HEK293 (cell line): ENCODE results near the gene INPP5B.

Experiments used
- YY1 ChIP-seq: fragments of 450-650 bp; formaldehyde crosslinking; IDR thresholded peaks from 2 replicates; pipeline ENCODE4 v1.5.1; 2018; ENCODE audit warnings: missing biosample characterization, missing genetic modification characterization
- ZBTB17 ChIP-seq: fragments of 450-650 bp; formaldehyde crosslinking; IDR thresholded peaks from 2 replicates; pipeline ENCODE4 v1.5.1; 2016; ENCODE audit warnings: missing biosample characterization, missing genetic modification characterization
- ZNF214 ChIP-seq: fragments of 450-650 bp; formaldehyde crosslinking; IDR thresholded peaks from 2 replicates; pipeline ENCODE4 v1.5.1; 2017; ENCODE audit warnings: missing biosample characterization, mild to moderate bottlenecking, missing genetic modification characterization, borderline replicate concordance
- ZNF404 ChIP-seq: fragments of 450-650 bp; formaldehyde crosslinking; IDR thresholded peaks from 2 replicates; pipeline ENCODE4 v1.5.1; 2017; ENCODE audit warnings: missing biosample characterization, missing genetic modification characterization
- ZNF416 ChIP-seq: fragments of 450-650 bp; formaldehyde crosslinking; IDR thresholded peaks from 2 replicates; pipeline ENCODE4 v1.5.1; 2016; ENCODE audit warnings: missing biosample characterization, missing genetic modification characterization
- ZNF423 ChIP-seq: fragments of 450-650 bp; formaldehyde crosslinking; IDR thresholded peaks from 2 replicates; pipeline ENCODE4 v1.5.1; 2016; ENCODE audit warnings: missing biosample characterization, missing genetic modification characterization
- ZNF544 ChIP-seq: fragments of 450-650 bp; formaldehyde crosslinking; IDR thresholded peaks from 2 replicates; pipeline ENCODE4 v1.5.0; 2017; ENCODE audit warnings: missing biosample characterization, missing genetic modification characterization
- ZNF548 ChIP-seq: fragments of 450-650 bp; formaldehyde crosslinking; IDR thresholded peaks from 2 replicates; pipeline ENCODE4 v1.5.1; 2016; ENCODE audit warnings: missing biosample characterization, missing genetic modification characterization
- ZNF571 ChIP-seq: fragments of 450-650 bp; formaldehyde crosslinking; IDR thresholded peaks from 2 replicates; pipeline ENCODE4 v1.5.0; 2017; ENCODE audit warnings: missing biosample characterization, missing genetic modification characterization
- ZNF600 ChIP-seq: fragments of 450-650 bp; formaldehyde crosslinking; IDR thresholded peaks from 2 replicates; pipeline ENCODE4 v1.5.1; 2016; ENCODE audit warnings: missing biosample characterization, missing genetic modification characterization
- ZNF677 ChIP-seq: fragments of 450-650 bp; IDR thresholded peaks from 2 replicates; pipeline ENCODE4 v1.5.0; 2018; ENCODE audit warnings: missing biosample characterization, mild to moderate bottlenecking, missing genetic modification characterization, moderate library complexity
- TF ChIP-seq, protein P1 (sequence below): fragments of 450-650 bp; formaldehyde crosslinking; IDR thresholded peaks from 2 replicates; pipeline ENCODE4 v1.5.1; 2016; ENCODE audit warnings: missing biosample characterization, missing genetic modification characterization, low read depth
- TF ChIP-seq, protein P2 (sequence below): fragments of 450-650 bp; formaldehyde crosslinking; IDR thresholded peaks from 2 replicates; pipeline ENCODE4 v1.5.1; 2016; ENCODE audit warnings: missing biosample characterization, missing genetic modification characterization
- TF ChIP-seq, protein P3 (sequence below): fragments of 450-650 bp; formaldehyde crosslinking; IDR thresholded peaks from 2 replicates; pipeline ENCODE4 v1.5.1; 2017; ENCODE audit warnings: missing biosample characterization, missing genetic modification characterization

DNA sequence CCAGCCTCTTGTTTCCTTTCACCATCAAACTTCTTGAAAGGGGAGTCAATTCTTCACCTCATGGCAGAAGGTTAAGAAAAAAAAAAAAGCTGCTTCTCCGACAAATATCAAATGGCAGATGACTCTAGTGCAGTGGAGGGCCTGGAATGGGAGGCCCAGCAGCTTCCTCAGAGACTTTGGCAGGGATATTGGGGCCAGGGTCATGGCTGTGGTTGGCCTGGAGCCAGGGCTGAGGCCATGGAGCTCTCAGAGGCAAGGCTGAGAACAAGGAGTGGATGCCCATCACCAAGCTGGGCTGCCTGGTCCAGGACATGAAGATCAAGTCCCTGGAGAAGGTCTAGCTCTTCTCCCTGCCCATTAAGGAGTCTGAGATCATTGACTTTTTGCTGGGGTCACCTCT is 106.1 kb downstream of the INPP5B start:
- no peak for TF ChIP-seq ZNF571 (tag by site-specific recombination)
- no peak for TF ChIP-seq ZNF544 (tag by site-specific recombination)
- TF ChIP-seq, protein P1, sequence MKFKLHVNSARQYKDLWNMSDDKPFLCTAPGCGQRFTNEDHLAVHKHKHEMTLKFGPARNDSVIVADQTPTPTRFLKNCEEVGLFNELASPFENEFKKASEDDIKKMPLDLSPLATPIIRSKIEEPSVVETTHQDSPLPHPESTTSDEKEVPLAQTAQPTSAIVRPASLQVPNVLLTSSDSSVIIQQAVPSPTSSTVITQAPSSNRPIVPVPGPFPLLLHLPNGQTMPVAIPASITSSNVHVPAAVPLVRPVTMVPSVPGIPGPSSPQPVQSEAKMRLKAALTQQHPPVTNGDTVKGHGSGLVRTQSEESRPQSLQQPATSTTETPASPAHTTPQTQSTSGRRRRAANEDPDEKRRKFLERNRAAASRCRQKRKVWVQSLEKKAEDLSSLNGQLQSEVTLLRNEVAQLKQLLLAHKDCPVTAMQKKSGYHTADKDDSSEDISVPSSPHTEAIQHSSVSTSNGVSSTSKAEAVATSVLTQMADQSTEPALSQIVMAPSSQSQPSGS: no peak
- TF ChIP-seq, protein P2, sequence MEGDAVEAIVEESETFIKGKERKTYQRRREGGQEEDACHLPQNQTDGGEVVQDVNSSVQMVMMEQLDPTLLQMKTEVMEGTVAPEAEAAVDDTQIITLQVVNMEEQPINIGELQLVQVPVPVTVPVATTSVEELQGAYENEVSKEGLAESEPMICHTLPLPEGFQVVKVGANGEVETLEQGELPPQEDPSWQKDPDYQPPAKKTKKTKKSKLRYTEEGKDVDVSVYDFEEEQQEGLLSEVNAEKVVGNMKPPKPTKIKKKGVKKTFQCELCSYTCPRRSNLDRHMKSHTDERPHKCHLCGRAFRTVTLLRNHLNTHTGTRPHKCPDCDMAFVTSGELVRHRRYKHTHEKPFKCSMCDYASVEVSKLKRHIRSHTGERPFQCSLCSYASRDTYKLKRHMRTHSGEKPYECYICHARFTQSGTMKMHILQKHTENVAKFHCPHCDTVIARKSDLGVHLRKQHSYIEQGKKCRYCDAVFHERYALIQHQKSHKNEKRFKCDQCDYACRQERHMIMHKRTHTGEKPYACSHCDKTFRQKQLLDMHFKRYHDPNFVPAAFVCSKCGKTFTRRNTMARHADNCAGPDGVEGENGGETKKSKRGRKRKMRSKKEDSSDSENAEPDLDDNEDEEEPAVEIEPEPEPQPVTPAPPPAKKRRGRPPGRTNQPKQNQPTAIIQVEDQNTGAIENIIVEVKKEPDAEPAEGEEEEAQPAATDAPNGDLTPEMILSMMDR: no peak
- no peak for TF ChIP-seq YY1
- no peak for TF ChIP-seq ZNF600 (tag by site-specific recombination)
- TF ChIP-seq ZNF677 (tag by site-specific recombination): no peak
- TF ChIP-seq ZNF416: no peak
- no peak for TF ChIP-seq ZNF423 (tag by site-specific recombination)
- TF ChIP-seq ZNF214: no peak
- TF ChIP-seq ZNF548: no peak
- TF ChIP-seq ZBTB17 (tag by site-specific recombination): no peak
- TF ChIP-seq, protein P3, sequence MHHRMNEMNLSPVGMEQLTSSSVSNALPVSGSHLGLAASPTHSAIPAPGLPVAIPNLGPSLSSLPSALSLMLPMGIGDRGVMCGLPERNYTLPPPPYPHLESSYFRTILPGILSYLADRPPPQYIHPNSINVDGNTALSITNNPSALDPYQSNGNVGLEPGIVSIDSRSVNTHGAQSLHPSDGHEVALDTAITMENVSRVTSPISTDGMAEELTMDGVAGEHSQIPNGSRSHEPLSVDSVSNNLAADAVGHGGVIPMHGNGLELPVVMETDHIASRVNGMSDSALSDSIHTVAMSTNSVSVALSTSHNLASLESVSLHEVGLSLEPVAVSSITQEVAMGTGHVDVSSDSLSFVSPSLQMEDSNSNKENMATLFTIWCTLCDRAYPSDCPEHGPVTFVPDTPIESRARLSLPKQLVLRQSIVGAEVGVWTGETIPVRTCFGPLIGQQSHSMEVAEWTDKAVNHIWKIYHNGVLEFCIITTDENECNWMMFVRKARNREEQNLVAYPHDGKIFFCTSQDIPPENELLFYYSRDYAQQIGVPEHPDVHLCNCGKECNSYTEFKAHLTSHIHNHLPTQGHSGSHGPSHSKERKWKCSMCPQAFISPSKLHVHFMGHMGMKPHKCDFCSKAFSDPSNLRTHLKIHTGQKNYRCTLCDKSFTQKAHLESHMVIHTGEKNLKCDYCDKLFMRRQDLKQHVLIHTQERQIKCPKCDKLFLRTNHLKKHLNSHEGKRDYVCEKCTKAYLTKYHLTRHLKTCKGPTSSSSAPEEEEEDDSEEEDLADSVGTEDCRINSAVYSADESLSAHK (tag by site-specific recombination): no peak
- no peak for TF ChIP-seq ZNF404
